ENCODE measurements around the gene LRP3.
A peak's percentile ranks its signal among the peaks of the same experiment; 100 is the strongest.
"Not testable (repeated sequence)": the region's sequence is repeated elsewhere in the genome, so short reads cannot be mapped to it uniquely, and the experiment has no call there.

Gene LRP3

DNA sequence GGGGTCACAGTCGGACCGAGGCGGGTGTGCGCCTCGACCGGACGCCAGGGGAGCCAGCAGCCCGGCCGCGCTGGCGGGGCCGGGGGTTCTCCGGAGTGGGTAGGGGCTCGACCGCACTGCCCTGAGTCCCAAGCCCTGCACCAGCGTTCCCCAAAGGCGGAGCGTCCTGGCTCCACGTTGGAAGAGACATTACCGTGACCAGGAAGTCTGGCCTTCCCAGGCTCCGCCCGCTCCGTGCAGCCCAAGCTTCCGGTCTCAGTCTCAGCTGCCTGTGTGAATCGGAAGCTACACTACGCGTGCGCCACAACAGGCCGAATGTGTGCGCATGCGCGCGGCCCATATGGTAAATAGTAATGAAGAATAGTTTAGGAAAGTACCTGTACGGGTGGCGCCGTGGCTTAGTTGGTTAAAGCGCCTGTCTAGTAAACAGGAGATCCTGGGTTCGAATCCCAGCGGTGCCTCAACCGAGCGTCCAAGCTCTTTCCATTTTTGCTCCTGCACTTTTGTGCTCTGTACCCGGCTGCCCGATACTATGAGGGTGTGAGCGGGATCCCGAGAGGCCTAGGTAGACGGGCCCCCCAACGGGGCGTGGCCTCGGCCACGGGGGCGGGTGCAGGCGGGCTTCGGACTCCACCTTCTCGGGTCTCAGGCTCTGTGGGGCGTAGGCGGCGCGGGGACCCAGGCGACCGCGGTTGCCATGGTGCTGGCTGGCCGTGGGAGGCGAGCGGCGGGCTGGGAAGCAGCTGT is 17.3 kb upstream of the LRP3 start:
- peak; percentile 99 for DNase-seq (ENCODE audit: low read depth)
- TF ChIP-seq CTCF (IDR thresholded peaks at IDR 0.05; ENCODE audit: low read length, missing control alignments) = no peak

DNA sequence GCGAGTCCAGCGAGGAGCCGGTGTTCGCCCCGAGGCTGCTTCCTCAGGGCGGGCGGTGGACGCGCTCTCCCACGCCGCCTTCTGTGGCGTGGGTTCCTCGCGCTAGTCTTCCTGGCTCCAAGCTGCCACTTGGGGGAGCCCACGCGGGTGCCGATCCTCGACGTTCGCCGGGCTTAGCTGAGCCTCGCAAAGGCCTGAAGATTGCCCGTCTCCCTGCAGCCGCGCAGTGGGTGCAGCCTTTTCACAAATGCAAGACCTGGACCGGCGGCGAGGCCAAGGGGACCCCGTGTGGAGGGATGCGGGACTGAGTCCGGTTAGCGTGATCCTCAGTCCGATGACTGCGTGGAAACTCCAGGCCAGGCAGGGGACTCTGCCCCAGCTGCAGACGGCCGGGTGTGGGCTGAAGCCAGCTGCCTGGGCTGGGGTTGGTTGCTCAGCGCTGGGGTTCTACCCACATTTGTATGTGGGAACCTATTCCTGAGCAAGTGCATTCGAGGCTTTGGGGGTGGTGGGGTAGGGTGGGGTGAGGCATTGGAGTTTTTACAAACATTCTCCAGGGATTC is 16.6 kb upstream of the LRP3 start:
- peak overlapping the region; percentile 84 for H3K4me3 ChIP-seq (replicated peaks; ENCODE audit: low read depth, low read length)
- TF ChIP-seq CTCF (IDR thresholded peaks at IDR 0.05; ENCODE audit: low read length, missing control alignments) = peak; percentile 39
- DNase-seq (ENCODE audit: low read depth) = no peak

More for the DNA sequence above, 17.3 kb upstream of the LRP3 start:
- peak overlapping the region; percentile 84 for H3K4me3 ChIP-seq (replicated peaks; ENCODE audit: low read depth, low read length)

DNA sequence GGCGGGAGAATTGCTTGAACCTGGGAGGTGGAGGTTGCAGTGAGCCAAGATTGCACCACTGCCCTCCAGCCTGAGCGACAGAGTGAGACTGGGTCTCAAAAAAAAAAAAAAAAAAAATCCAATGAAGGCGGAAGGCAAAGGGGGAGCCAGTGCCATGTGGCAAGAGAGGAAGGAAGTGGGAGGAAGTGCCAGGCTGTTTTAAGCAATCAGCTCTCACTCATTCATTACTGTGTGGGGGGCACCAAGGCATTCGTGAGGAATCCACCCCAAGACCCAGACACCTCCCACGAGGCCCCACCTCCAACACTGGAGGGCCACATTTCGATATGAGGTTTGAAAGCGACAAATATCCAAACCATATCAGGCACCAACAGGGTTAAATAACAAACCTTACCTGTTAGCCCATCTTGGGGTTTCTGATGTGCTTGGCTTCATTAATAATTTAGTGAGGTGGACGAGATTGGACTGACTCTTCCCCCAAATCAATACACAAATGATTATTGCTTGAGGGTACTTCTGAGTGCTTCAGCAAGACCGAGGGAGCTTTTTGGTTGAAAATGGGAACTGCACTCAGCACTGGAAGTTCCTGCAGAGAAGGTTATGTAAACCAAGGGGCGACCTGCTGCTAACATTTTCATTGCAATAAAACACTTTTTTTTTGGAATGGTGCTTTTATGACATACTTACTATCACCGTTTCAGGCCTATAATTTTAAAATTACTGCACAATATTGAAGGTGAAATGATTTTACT is 7.5 kb upstream of the LRP3 start:
- no peak for TF ChIP-seq CTCF (IDR thresholded peaks at IDR 0.05; ENCODE audit: low read length, missing control alignments)
- no peak overlapping the region for H3K4me3 ChIP-seq (replicated peaks; ENCODE audit: low read depth, low read length)
- DNase-seq (ENCODE audit: low read depth) = no peak

- H3K4me3 ChIP-seq (replicated peaks; ENCODE audit: low read depth, low read length) = no peak overlapping the region
- no peak for TF ChIP-seq CTCF (IDR thresholded peaks at IDR 0.05; ENCODE audit: low read length, missing control alignments)
- no peak for DNase-seq (ENCODE audit: low read depth)
Measured at GRCh38 chr19:33187183-33187540, 7.0 kb upstream of the LRP3 start.

DNA sequence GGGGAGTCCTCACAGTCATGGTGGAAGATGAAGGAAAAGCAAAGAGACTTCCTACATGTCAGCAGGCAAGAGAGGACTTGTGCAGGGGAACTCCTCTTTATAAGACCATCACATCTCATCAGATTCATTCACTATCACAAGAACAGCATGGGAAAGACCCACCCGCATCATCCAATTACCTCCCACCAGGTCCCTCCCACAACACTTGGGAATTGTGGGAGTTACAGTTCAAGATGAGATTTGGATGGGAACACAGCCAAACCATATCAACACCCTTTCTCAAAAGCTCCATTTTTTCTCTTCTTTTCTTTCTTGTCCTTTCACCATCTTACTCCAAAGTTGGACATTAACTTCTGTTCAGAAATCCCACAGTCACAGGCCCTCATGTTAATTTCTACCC is 4.7 kb upstream of the LRP3 start:
- TF ChIP-seq CTCF (IDR thresholded peaks at IDR 0.05; ENCODE audit: low read length, missing control alignments) = no peak

GRCh38 chr19:33191092-33191491 is 3.0 kb upstream of the LRP3 start:
- not testable (repeated sequence) for H3K4me3 ChIP-seq (replicated peaks; ENCODE audit: low read depth, low read length); DNase-seq (ENCODE audit: low read depth)

More for the DNA sequence above, 4.7 kb upstream of the LRP3 start:
- no peak overlapping the region for H3K4me3 ChIP-seq (replicated peaks; ENCODE audit: low read depth, low read length)
- no peak for DNase-seq (ENCODE audit: low read depth)

GRCh38 chr19:33191501-33191900 is 2.6 kb upstream of the LRP3 start:
- no peak overlapping the region for H3K4me3 ChIP-seq (replicated peaks; ENCODE audit: low read depth, low read length)
- TF ChIP-seq CTCF (IDR thresholded peaks at IDR 0.05; ENCODE audit: low read length, missing control alignments) = no peak
- DNase-seq (ENCODE audit: low read depth) = no peak

All from fibroblast of pulmonary artery (primary cell).